HEK293 (cell line): ENCODE measurements around the gene ABI3BP.

Experiments used
- CTCF ChIA-PET: fragments of 350-600 bp; formaldehyde crosslinking; extraction: SDS; loops from one replicate; lab custom pipeline; 2021; ENCODE audit warnings: antibody characterized with exemption; lab: Yijun Ruan, JAX
- POLR2A ChIA-PET: fragments of 300-600 bp; formaldehyde crosslinking; extraction: SDS; loops from one replicate; lab custom pipeline; 2020; ENCODE audit warnings: antibody characterized with exemption, inconsistent platforms; lab: Yijun Ruan, JAX
- H3K27ac ChIP-seq: fragments of 200-500 bp; sonication (Bioruptor generic); 2 replicates; pipeline ENCODE4 v1.5.1; 2014; ENCODE audit warnings: low read depth, low read length, control low read depth, inconsistent platforms; ENCODE audit errors: extremely low read depth
- H3K36me3 ChIP-seq, 2 experiments: fragments of 200-500 bp in 1 of 2; sonication (Bioruptor generic) in 1 of 2; 1 replicate in 1 of 2; 2 replicates in 1 of 2; pipeline ENCODE4 v1.5.1; 2014 to 2017; ENCODE audit warnings: inconsistent platforms in 2 of 2, low read length in 2 of 2; ENCODE audit not compliant: control insufficient read depth in 2 of 2, insufficient read depth in 1 of 2
- H3K4me1 ChIP-seq: fragments of 200-500 bp; sonication (Bioruptor generic); 2 replicates; pipeline ENCODE4 v1.5.1; 2014; ENCODE audit warnings: mild to moderate bottlenecking, low read length, inconsistent platforms; ENCODE audit not compliant: control insufficient read depth, insufficient read depth
- H3K4me3 ChIP-seq: 2 replicates; pipeline ENCODE4 v1.5.1; 2011; ENCODE audit warnings: low read depth, mild to moderate bottlenecking, control low read depth, low read length, moderate library complexity
- H3K9me3 ChIP-seq: fragments of 200-500 bp; sonication (Bioruptor generic); 2 replicates; pipeline ENCODE4 v1.5.1; 2014; ENCODE audit warnings: low read depth, low read length, inconsistent platforms; ENCODE audit not compliant: control insufficient read depth, insufficient read depth
- MYNN ChIP-seq: fragments of 450-650 bp; formaldehyde crosslinking; IDR thresholded peaks from 2 replicates; pipeline ENCODE4 v1.5.1; 2016; ENCODE audit warnings: missing biosample characterization, missing genetic modification characterization, borderline replicate concordance
- MZF1 ChIP-seq: fragments of 450-650 bp; formaldehyde crosslinking; IDR thresholded peaks from 2 replicates; pipeline ENCODE4 v1.5.1; 2017; ENCODE audit warnings: missing biosample characterization, missing genetic modification characterization, borderline replicate concordance
- ZBTB1 ChIP-seq: fragments of 450-650 bp; formaldehyde crosslinking; IDR thresholded peaks from 2 replicates; pipeline ENCODE4 v1.5.1; 2016; ENCODE audit warnings: missing biosample characterization, missing genetic modification characterization
- ZBTB8A ChIP-seq: fragments of 450-650 bp; formaldehyde crosslinking; IDR thresholded peaks from 2 replicates; pipeline ENCODE4 v1.5.1; 2016; ENCODE audit warnings: missing biosample characterization, missing genetic modification characterization
- ZNF169 ChIP-seq: fragments of 450-650 bp; formaldehyde crosslinking; IDR thresholded peaks from 2 replicates; pipeline ENCODE4 v1.5.1; 2016; ENCODE audit warnings: missing biosample characterization, missing genetic modification characterization
- ZNF2 ChIP-seq: fragments of 450-650 bp; formaldehyde crosslinking; IDR thresholded peaks from 2 replicates; pipeline ENCODE4 v1.5.1; 2016; ENCODE audit warnings: missing biosample characterization, missing genetic modification characterization
- ZNF239 ChIP-seq: fragments of 450-650 bp; formaldehyde crosslinking; IDR thresholded peaks from 2 replicates; pipeline ENCODE4 v1.5.1; 2016; ENCODE audit warnings: missing biosample characterization, missing genetic modification characterization
- ZNF280C ChIP-seq: fragments of 450-650 bp; formaldehyde crosslinking; IDR thresholded peaks from 2 replicates; pipeline ENCODE4 v1.5.1; 2016; ENCODE audit warnings: missing biosample characterization, missing genetic modification characterization
- ZNF391 ChIP-seq: fragments of 450-650 bp; formaldehyde crosslinking; IDR thresholded peaks from 2 replicates; pipeline ENCODE4 v1.5.1; 2016; ENCODE audit warnings: low read depth, missing biosample characterization, missing genetic modification characterization, borderline replicate concordance
- ZNF513 ChIP-seq: fragments of 450-650 bp; IDR thresholded peaks from 2 replicates; pipeline ENCODE4 v1.5.1; 2018; ENCODE audit warnings: missing biosample characterization, missing genetic modification characterization
- ZNF521 ChIP-seq: fragments of 450-650 bp; formaldehyde crosslinking; IDR thresholded peaks from 2 replicates; pipeline ENCODE4 v1.5.1; 2017; ENCODE audit warnings: missing biosample characterization, mild to moderate bottlenecking, missing genetic modification characterization
- ZNF629 ChIP-seq: fragments of 450-650 bp; formaldehyde crosslinking; IDR thresholded peaks from 2 replicates; pipeline ENCODE4 v1.5.1; 2017; ENCODE audit warnings: missing biosample characterization, missing genetic modification characterization
- ZNF707 ChIP-seq: fragments of 450-650 bp; formaldehyde crosslinking; IDR thresholded peaks from 2 replicates; pipeline ENCODE4 v1.5.1; 2016; ENCODE audit warnings: missing biosample characterization, missing genetic modification characterization
- ZNF747 ChIP-seq: fragments of 450-650 bp; formaldehyde crosslinking; IDR thresholded peaks from 2 replicates; pipeline ENCODE4 v1.5.1; 2016; ENCODE audit warnings: missing biosample characterization, missing genetic modification characterization
- ZNF76 ChIP-seq: fragments of 450-650 bp; formaldehyde crosslinking; IDR thresholded peaks from 2 replicates; pipeline ENCODE4; 2016; ENCODE audit warnings: low read depth, missing biosample characterization, missing genetic modification characterization, borderline replicate concordance
- ZNF768 ChIP-seq: fragments of 450-650 bp; formaldehyde crosslinking; IDR thresholded peaks from 2 replicates; pipeline ENCODE4 v1.5.1; 2018; ENCODE audit warnings: missing biosample characterization, mild to moderate bottlenecking, missing genetic modification characterization
- TF ChIP-seq, protein P1 (sequence below): fragments of 450-650 bp; formaldehyde crosslinking; IDR thresholded peaks from 2 replicates; pipeline ENCODE4 v1.5.1; 2016; ENCODE audit warnings: missing biosample characterization, missing genetic modification characterization
- TF ChIP-seq, protein P2 (sequence below): fragments of 450-650 bp; formaldehyde crosslinking; IDR thresholded peaks from 2 replicates; pipeline ENCODE4 v1.5.1; 2016; ENCODE audit warnings: missing biosample characterization, missing genetic modification characterization
- TF ChIP-seq, protein P3 (sequence below): sonication (generic); formaldehyde crosslinking; IDR thresholded peaks from 2 replicates; pipeline ENCODE4 v1.8.1; 2022; ENCODE audit warnings: mild to moderate bottlenecking, moderate library complexity, missing genetic modification reagents

The ABI3BP gene

GRCh38 chr3:100825574-100825973, 167.6 kb downstream of the ABI3BP start (continued):
- peak; percentile 24; the same call in 1 of the 2 replicates for TF ChIP-seq ZNF513 (tag by site-specific recombination)
- TF ChIP-seq, all 188 proteins: peak for 1

DNA sequence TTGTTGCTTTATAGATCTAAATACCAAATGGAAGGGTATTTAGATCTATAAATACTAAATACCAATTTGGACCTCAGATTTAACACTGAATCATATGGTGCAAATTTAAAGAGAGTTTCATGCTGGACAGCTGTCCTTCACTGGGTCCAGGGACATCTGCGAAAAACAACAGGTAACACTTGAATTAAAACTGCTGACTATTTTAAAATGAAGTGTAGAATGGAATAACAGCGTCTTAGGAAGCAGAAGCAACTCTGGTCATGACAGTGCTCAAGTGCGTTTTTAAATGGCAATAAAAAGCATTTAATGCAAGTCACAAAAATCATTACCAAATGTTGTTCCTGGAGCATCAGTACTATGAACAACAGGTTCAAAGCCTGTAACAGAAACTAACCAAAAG, 177.6 kb downstream of the ABI3BP start:
- no peaks in the 10 kb centered on the region for H3K4me1 ChIP-seq
- TF ChIP-seq ZNF747 (tag by site-specific recombination) = no peak
- TF ChIP-seq, protein P1, sequence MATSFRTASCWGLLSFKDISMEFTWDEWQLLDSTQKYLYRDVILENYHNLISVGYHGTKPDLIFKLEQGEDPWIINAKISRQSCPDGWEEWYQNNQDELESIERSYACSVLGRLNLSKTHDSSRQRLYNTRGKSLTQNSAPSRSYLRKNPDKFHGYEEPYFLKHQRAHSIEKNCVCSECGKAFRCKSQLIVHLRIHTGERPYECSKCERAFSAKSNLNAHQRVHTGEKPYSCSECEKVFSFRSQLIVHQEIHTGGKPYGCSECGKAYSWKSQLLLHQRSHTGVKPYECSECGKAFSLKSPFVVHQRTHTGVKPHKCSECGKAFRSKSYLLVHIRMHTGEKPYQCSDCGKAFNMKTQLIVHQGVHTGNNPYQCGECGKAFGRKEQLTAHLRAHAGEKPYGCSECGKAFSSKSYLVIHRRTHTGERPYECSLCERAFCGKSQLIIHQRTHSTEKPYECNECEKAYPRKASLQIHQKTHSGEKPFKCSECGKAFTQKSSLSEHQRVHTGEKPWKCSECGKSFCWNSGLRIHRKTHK = no peak
- TF ChIP-seq ZNF768 (tag by site-specific recombination) = no peak
- ChIA-PET CTCF (no interaction called here), POLR2A (no interaction called here)
- no peaks in the 10 kb centered on the region for H3K36me3 ChIP-seq
- H3K27ac ChIP-seq = no peak overlapping the region
- no peak overlapping the region for H3K4me3 ChIP-seq
- H3K9me3 ChIP-seq = no peaks in the 10 kb centered on the region

- no peak for TF ChIP-seq ZNF169
- TF ChIP-seq ZNF629 (tag by site-specific recombination) = no peak
- TF ChIP-seq ZBTB8A (tag by site-specific recombination) = no peak
- TF ChIP-seq, protein P2, sequence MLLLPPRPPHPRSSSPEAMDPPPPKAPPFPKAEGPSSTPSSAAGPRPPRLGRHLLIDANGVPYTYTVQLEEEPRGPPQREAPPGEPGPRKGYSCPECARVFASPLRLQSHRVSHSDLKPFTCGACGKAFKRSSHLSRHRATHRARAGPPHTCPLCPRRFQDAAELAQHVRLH (tag by site-specific recombination) = no peak
- no peak for TF ChIP-seq MYNN (tag by site-specific recombination)
- no peak for TF ChIP-seq ZNF76 (tag by site-specific recombination)
- TF ChIP-seq ZNF521 (tag by site-specific recombination) = no peak
- TF ChIP-seq ZNF239 (tag by site-specific recombination) = no peak
- no peak for TF ChIP-seq ZNF280C
- TF ChIP-seq ZBTB1 (tag by site-specific recombination) = no peak
- TF ChIP-seq ZNF391 (tag by site-specific recombination) = no peak
- TF ChIP-seq ZNF707 (tag by site-specific recombination) = no peak
- TF ChIP-seq ZNF2 = no peak
- TF ChIP-seq, protein P3, sequence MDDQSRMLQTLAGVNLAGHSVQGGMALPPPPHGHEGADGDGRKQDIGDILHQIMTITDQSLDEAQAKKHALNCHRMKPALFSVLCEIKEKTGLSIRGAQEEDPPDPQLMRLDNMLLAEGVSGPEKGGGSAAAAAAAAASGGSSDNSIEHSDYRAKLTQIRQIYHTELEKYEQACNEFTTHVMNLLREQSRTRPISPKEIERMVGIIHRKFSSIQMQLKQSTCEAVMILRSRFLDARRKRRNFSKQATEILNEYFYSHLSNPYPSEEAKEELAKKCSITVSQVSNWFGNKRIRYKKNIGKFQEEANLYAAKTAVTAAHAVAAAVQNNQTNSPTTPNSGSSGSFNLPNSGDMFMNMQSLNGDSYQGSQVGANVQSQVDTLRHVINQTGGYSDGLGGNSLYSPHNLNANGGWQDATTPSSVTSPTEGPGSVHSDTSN (CRISPR knock-in tag) = no peak
- no peak for TF ChIP-seq MZF1 (tag by site-specific recombination)
- Histone ChIP-seq H3K4me1 (no peaks in the 10 kb centered on the region), H3K27ac (no peak overlapping the region), H3K9me3 (no peaks in the 10 kb centered on the region), H3K4me3 (no peak overlapping the region), H3K36me3 (no peaks in the 10 kb centered on the region)
- CTCF ChIA-PET = no interaction called here
- POLR2A ChIA-PET = no interaction called here
Observed at GRCh38 chr3:100813828-100814227, 179.4 kb downstream of the ABI3BP start.
